Neural cell (in vitro differentiated cells): Measurements from ENCODE around the gene MAN2B2. TPM values are rescaled to one million over a fixed set of nuclear protein-coding genes. Genes with fewer than 3 reads are reported as not detected.

Experiments used
- H2AFZ ChIP-seq: fragments of 200-600, 300-800 bp; sonication (generic), shearing (Covaris generic); 2 replicates; pipeline ENCODE4 v1.6.0; 2014; ENCODE audit warnings: low read depth, mild to moderate bottlenecking, antibody characterized with exemption, low read length, moderate library complexity
- H3F3A ChIP-seq: fragments of 200-600 bp; shearing (Covaris generic); 2 replicates; pipeline ENCODE4 v1.6.1; 2016; ENCODE audit warnings: mild to moderate bottlenecking, moderate library complexity, mixed read lengths, antibody characterized with exemption, low read length; ENCODE audit not compliant: insufficient read depth, poor library complexity, severe bottlenecking
- H3K27ac ChIP-seq: fragments of 200-600, 300-800 bp; sonication (generic), shearing (Covaris generic); 2 replicates; pipeline ENCODE4 v1.5.1; 2014; ENCODE audit warnings: mild to moderate bottlenecking, low read length, moderate library complexity
- H3K27me3 ChIP-seq: fragments of 300-800, 200-600 bp; sonication (generic), shearing (Covaris generic); 2 replicates; pipeline ENCODE4 v1.6.0; 2014; ENCODE audit warnings: mild to moderate bottlenecking, low read depth, low read length, moderate library complexity; ENCODE audit not compliant: insufficient read depth
- H3K36me3 ChIP-seq: fragments of 300-800, 200-600 bp; sonication (generic), shearing (Covaris generic); 2 replicates; pipeline ENCODE4 v1.5.1; 2014; ENCODE audit warnings: mild to moderate bottlenecking, antibody characterized with exemption, low read length, moderate library complexity; ENCODE audit not compliant: insufficient read depth
- H3K4me2 ChIP-seq: fragments of 300-800, 200-600 bp; sonication (generic), shearing (Covaris generic); 2 replicates; pipeline ENCODE4 v1.6.0; 2014; ENCODE audit warnings: mild to moderate bottlenecking, low read length
- H3K4me3 ChIP-seq: fragments of 300-800, 200-600 bp; sonication (generic), shearing (Covaris generic); 2 replicates; pipeline ENCODE4 v1.5.1; 2014; ENCODE audit warnings: mild to moderate bottlenecking, low read length, moderate library complexity
- H3K79me2 ChIP-seq: fragments of 200-600 bp; shearing (Covaris generic); replicated peaks from 2 replicates; pipeline ENCODE4 v1.6.0; 2014; ENCODE audit warnings: mild to moderate bottlenecking, low read length, moderate library complexity; ENCODE audit not compliant: insufficient read depth
- H3K9ac ChIP-seq: fragments of 300-800, 200-600 bp; sonication (generic), shearing (Covaris generic); 2 replicates; pipeline ENCODE4 v1.6.1; 2016; ENCODE audit warnings: mild to moderate bottlenecking, low read length, mixed read lengths
- H3K9me2 ChIP-seq: fragments of 200-600 bp; shearing (Covaris generic); 2 replicates; pipeline ENCODE4 v1.6.1; 2016; ENCODE audit warnings: mild to moderate bottlenecking, low read length, mixed read lengths; ENCODE audit not compliant: insufficient read depth
- H3K9me3 ChIP-seq: fragments of 200-600, 300-800 bp; sonication (generic), shearing (Covaris generic); 2 replicates; pipeline ENCODE4 v1.6.1; 2016; ENCODE audit warnings: mild to moderate bottlenecking, mixed run types, low read length, moderate library complexity, mixed read lengths
- H4K20me1 ChIP-seq: fragments of 200-600 bp; shearing (Covaris generic); 2 replicates; pipeline ENCODE4 v1.6.1; 2016; ENCODE audit warnings: mild to moderate bottlenecking, mixed run types; ENCODE audit not compliant: insufficient read depth
- CTCF ChIP-seq: fragments of 450-650 bp; IDR thresholded peaks from 2 replicates; pipeline ENCODE4 v1.5.1; 2014; ENCODE audit warnings: antibody characterized with exemption, mild to moderate bottlenecking, moderate library complexity; ENCODE audit not compliant: poor library complexity, severe bottlenecking
- EP300 ChIP-seq: fragments of 450-650 bp; conservative IDR thresholded peaks from 2 replicates; pipeline ENCODE4 v1.6.1; 2014; ENCODE audit warnings: antibody characterized with exemption, mild to moderate bottlenecking, moderate library complexity; ENCODE audit not compliant: poor library complexity, severe bottlenecking
- EZH2 ChIP-seq: fragments of 200-600, 300-800 bp; shearing (Covaris generic), sonication (generic); IDR thresholded peaks from 2 replicates; pipeline ENCODE4 v1.6.1; 2014; ENCODE audit warnings: antibody characterized with exemption, low read length, borderline replicate concordance, mild to moderate bottlenecking; ENCODE audit not compliant: insufficient read depth, poor library complexity, severe bottlenecking
- MXI1 ChIP-seq: fragments of 450-650 bp; conservative IDR thresholded peaks from 2 replicates; pipeline ENCODE4 v1.6.1; 2014; ENCODE audit warnings: antibody characterized with exemption, mild to moderate bottlenecking; ENCODE audit not compliant: poor library complexity, severe bottlenecking
- POLR2AphosphoS5 ChIP-seq: IDR thresholded peaks from 2 replicates; pipeline ENCODE4 v1.6.1; 2012
- RAD21 ChIP-seq: fragments of 450-650 bp; conservative IDR thresholded peaks from 2 replicates; pipeline ENCODE4 v1.6.1; 2014; ENCODE audit warnings: antibody characterized with exemption, mild to moderate bottlenecking, moderate library complexity
- REST ChIP-seq: IDR thresholded peaks from 2 replicates; pipeline ENCODE4 v1.6.1; 2012; ENCODE audit warnings: borderline replicate concordance
- SMC3 ChIP-seq: fragments of 450-650 bp; conservative IDR thresholded peaks from 2 replicates; pipeline ENCODE4 v1.6.1; 2014; ENCODE audit warnings: antibody characterized with exemption, mild to moderate bottlenecking, moderate library complexity; ENCODE audit not compliant: poor library complexity
- TAF1 ChIP-seq: IDR thresholded peaks from 2 replicates; pipeline ENCODE4 v1.6.1; 2012; ENCODE audit warnings: low read depth
- polyA plus RNA-seq: library from polyadenylated mRNA; depleted of rRNA; stranded (reverse); fragments of >200 nt; gene quantifications from 2 replicates; pipeline ENCODE4 v1.2.3, GENCODE V29; 2014

The MAN2B2 gene
- polyA plus RNA-seq, 1 donor from 2014 or later: 7.5 TPM

GRCh38 chr4:6641164-6641970, 66.4 kb downstream of the MAN2B2 start:
- Histone ChIP-seq H2AFZ (peak overlapping the region; percentile 41), H3K4me2 (peak overlapping the region; percentile 96), H3K9me2 (no peaks in the 10 kb centered on the region), H3K9ac (peak overlapping the region; percentile 96), H3K9me3 (no peaks in the 10 kb centered on the region), H3K27me3 (no peaks in the 10 kb centered on the region), H3K4me3 (peak overlapping the region; percentile 96), H3K79me2 (peaks cover 33% of the 10 kb centered on the region), H3K36me3 (peaks cover 15% of the 10 kb centered on the region), H4K20me1 (no peaks in the 10 kb centered on the region), H3F3A (no peaks in the 10 kb centered on the region), H3K27ac (peak overlapping the region; percentile 94)
- TF ChIP-seq REST (no peak), EP300 (no peak), RAD21 (no peak), MXI1 (no peak), CTCF (no peak), POLR2AphosphoS5 (no peak), TAF1 (no peak), EZH2 (no peak), SMC3 (no peak)

- no peak overlapping the region for H2AFZ ChIP-seq
- H3K27ac ChIP-seq: peak overlapping the region; percentile 94
- H3K27me3 ChIP-seq: no peaks in the 10 kb centered on the region
- TF ChIP-seq REST (no peak), EZH2 (no peak), MXI1 (no peak), POLR2AphosphoS5 (no peak), SMC3 (no peak), RAD21 (no peak), CTCF (no peak), TAF1 (no peak), EP300 (no peak)
- no peaks in the 10 kb centered on the region for H3K9me2 ChIP-seq
- no peaks in the 10 kb centered on the region for H4K20me1 ChIP-seq
- H3K4me2 ChIP-seq: peak overlapping the region; percentile 96
- H3K4me3 ChIP-seq: peak overlapping the region; percentile 96
- no peaks in the 10 kb centered on the region for H3F3A ChIP-seq
- peaks cover 15% of the 10 kb centered on the region for H3K36me3 ChIP-seq
- H3K79me2 ChIP-seq: peaks cover 33% of the 10 kb centered on the region
- peak overlapping the region; percentile 96 for H3K9ac ChIP-seq
- no peaks in the 10 kb centered on the region for H3K9me3 ChIP-seq
Observed at GRCh38 chr4:6641971-6642320, 67.0 kb downstream of the MAN2B2 start.
